HCT116 (cell line): Measurements from ENCODE around the gene USP31.

ENCODE experiments used
- CBX3 ChIP-seq: IDR thresholded peaks from 2 replicates; pipeline ENCODE4 v1.6.1; 2012; ENCODE audit warnings: low read depth
- CEBPB ChIP-seq: IDR thresholded peaks from 2 replicates; pipeline ENCODE4 v1.6.1; 2012; ENCODE audit warnings: low read depth
- EZH2 ChIP-seq: fragments of 200-600 bp; sonication (generic); IDR thresholded peaks from 2 replicates; pipeline ENCODE4 v1.6.1; 2017; ENCODE audit warnings: antibody characterized with exemption, mixed run types
- EZH2phosphoT487 ChIP-seq: fragments of 200-600 bp; IDR thresholded peaks from 2 replicates; pipeline ENCODE4 v1.6.1; 2018; ENCODE audit warnings: antibody characterized with exemption, borderline replicate concordance
- FOSL1 ChIP-seq: IDR thresholded peaks from 2 replicates; pipeline ENCODE4 v1.6.1; 2012; ENCODE audit warnings: low read depth
- JUND ChIP-seq: IDR thresholded peaks from 2 replicates; pipeline ENCODE4 v1.6.1; 2012
- MAX ChIP-seq: IDR thresholded peaks from 2 replicates; pipeline ENCODE4 v1.6.1; 2012
- POLR2A ChIP-seq: IDR thresholded peaks from 2 replicates; pipeline ENCODE4 v1.7.0; 2011; ENCODE audit warnings: borderline replicate concordance; ENCODE audit not compliant: insufficient read depth, insufficient read length; ENCODE audit errors: extremely low read depth
- POLR2AphosphoS5 ChIP-seq: IDR thresholded peaks from 2 replicates; pipeline ENCODE4 v1.6.1; 2011; ENCODE audit warnings: mild to moderate bottlenecking, low read depth, low read length, moderate library complexity
- SP1 ChIP-seq: IDR thresholded peaks from 2 replicates; pipeline ENCODE4 v1.6.1; 2012; ENCODE audit warnings: low read depth
- TF ChIP-seq, protein P1 (sequence below), 3 experiments: fragments of 200-600 bp in 1 of 3; sonication (generic) in 1 of 3; IDR thresholded peaks in 2 of 3; conservative IDR thresholded peaks in 1 of 3; 2 replicates each; pipeline ENCODE4 v1.5.1; 2012 to 2017; ENCODE audit warnings: low read depth in 2 of 3, low read length in 2 of 3, antibody characterized with exemption in 1 of 3, borderline replicate concordance in 1 of 3, control low read depth in 1 of 3, mild to moderate bottlenecking in 1 of 3, mixed read lengths in 1 of 3, mixed run types in 1 of 3, moderate library complexity in 1 of 3; ENCODE audit not compliant: insufficient read depth in 1 of 3
- TF ChIP-seq, protein P2 (sequence below): IDR thresholded peaks from 2 replicates; pipeline ENCODE4 v1.6.1; 2012; ENCODE audit warnings: low read depth
- TF ChIP-seq, protein P3 (sequence below): IDR thresholded peaks from 2 replicates; pipeline ENCODE4 v1.6.1; 2012

GRCh38 chr16:23020084-23020483 lies 129.2 kb downstream of the USP31 start:
- TF ChIP-seq, protein P1, sequence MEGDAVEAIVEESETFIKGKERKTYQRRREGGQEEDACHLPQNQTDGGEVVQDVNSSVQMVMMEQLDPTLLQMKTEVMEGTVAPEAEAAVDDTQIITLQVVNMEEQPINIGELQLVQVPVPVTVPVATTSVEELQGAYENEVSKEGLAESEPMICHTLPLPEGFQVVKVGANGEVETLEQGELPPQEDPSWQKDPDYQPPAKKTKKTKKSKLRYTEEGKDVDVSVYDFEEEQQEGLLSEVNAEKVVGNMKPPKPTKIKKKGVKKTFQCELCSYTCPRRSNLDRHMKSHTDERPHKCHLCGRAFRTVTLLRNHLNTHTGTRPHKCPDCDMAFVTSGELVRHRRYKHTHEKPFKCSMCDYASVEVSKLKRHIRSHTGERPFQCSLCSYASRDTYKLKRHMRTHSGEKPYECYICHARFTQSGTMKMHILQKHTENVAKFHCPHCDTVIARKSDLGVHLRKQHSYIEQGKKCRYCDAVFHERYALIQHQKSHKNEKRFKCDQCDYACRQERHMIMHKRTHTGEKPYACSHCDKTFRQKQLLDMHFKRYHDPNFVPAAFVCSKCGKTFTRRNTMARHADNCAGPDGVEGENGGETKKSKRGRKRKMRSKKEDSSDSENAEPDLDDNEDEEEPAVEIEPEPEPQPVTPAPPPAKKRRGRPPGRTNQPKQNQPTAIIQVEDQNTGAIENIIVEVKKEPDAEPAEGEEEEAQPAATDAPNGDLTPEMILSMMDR (IDR thresholded peaks at IDR 0.05 in 2 of 3, conservative IDR thresholded peaks at IDR 0.05 in 1 of 3; ENCODE audit: borderline replicate concordance in 1 of 3, insufficient read depth in 1 of 3, low read depth in 2 of 3, low read length in 2 of 3), result no peak
- no peak for TF ChIP-seq POLR2AphosphoS5
- TF ChIP-seq, protein P2, sequence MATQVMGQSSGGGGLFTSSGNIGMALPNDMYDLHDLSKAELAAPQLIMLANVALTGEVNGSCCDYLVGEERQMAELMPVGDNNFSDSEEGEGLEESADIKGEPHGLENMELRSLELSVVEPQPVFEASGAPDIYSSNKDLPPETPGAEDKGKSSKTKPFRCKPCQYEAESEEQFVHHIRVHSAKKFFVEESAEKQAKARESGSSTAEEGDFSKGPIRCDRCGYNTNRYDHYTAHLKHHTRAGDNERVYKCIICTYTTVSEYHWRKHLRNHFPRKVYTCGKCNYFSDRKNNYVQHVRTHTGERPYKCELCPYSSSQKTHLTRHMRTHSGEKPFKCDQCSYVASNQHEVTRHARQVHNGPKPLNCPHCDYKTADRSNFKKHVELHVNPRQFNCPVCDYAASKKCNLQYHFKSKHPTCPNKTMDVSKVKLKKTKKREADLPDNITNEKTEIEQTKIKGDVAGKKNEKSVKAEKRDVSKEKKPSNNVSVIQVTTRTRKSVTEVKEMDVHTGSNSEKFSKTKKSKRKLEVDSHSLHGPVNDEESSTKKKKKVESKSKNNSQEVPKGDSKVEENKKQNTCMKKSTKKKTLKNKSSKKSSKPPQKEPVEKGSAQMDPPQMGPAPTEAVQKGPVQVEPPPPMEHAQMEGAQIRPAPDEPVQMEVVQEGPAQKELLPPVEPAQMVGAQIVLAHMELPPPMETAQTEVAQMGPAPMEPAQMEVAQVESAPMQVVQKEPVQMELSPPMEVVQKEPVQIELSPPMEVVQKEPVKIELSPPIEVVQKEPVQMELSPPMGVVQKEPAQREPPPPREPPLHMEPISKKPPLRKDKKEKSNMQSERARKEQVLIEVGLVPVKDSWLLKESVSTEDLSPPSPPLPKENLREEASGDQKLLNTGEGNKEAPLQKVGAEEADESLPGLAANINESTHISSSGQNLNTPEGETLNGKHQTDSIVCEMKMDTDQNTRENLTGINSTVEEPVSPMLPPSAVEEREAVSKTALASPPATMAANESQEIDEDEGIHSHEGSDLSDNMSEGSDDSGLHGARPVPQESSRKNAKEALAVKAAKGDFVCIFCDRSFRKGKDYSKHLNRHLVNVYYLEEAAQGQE, result no peak
- no peak for TF ChIP-seq MAX
- TF ChIP-seq POLR2A, result no peak
- TF ChIP-seq CBX3, result no peak
- no peak for TF ChIP-seq CEBPB
- TF ChIP-seq, protein P3, sequence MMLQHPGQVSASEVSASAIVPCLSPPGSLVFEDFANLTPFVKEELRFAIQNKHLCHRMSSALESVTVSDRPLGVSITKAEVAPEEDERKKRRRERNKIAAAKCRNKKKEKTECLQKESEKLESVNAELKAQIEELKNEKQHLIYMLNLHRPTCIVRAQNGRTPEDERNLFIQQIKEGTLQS, result no peak
- no peak for TF ChIP-seq JUND
- TF ChIP-seq EZH2, result no peak
- TF ChIP-seq SP1, result no peak
- TF ChIP-seq FOSL1, result no peak
- TF ChIP-seq EZH2phosphoT487, result no peak
